Measurements from ENCODE around the gene TMEM17. TPM values are rescaled to one million over a fixed set of nuclear protein-coding genes. Genes with fewer than 3 reads are reported as not detected.

Gene TMEM17
- total RNA-seq, 1 donor from 2014 or later, result 4.9 TPM

- H3K27me3 ChIP-seq (ENCODE audit: control insufficient read depth, insufficient read depth, low read length), result no peaks in the 10 kb centered on the region
- TF ChIP-seq, protein P1, sequence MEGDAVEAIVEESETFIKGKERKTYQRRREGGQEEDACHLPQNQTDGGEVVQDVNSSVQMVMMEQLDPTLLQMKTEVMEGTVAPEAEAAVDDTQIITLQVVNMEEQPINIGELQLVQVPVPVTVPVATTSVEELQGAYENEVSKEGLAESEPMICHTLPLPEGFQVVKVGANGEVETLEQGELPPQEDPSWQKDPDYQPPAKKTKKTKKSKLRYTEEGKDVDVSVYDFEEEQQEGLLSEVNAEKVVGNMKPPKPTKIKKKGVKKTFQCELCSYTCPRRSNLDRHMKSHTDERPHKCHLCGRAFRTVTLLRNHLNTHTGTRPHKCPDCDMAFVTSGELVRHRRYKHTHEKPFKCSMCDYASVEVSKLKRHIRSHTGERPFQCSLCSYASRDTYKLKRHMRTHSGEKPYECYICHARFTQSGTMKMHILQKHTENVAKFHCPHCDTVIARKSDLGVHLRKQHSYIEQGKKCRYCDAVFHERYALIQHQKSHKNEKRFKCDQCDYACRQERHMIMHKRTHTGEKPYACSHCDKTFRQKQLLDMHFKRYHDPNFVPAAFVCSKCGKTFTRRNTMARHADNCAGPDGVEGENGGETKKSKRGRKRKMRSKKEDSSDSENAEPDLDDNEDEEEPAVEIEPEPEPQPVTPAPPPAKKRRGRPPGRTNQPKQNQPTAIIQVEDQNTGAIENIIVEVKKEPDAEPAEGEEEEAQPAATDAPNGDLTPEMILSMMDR (IDR thresholded peaks at IDR 0.05; ENCODE audit: insufficient read depth, low read length, poor library complexity, severe bottlenecking), result no peak
- no peak overlapping the region for H3K4me3 ChIP-seq (ENCODE audit: low read depth, low read length)
- DNase-seq (ENCODE audit: low read depth), result no peak
- no peaks in the 10 kb centered on the region for H3K36me3 ChIP-seq (ENCODE audit: control insufficient read depth, insufficient read depth, low read length)
These were observed 13.9 kb downstream of the TMEM17 start for GRCh38 chr2:62492048-62492447.

GRCh38 chr2:62489702-62490101 lies 16.3 kb downstream of the TMEM17 start:
- Histone ChIP-seq H3K36me3 (ENCODE audit: control insufficient read depth, insufficient read depth, low read length) (no peaks in the 10 kb centered on the region), H3K4me3 (ENCODE audit: low read depth, low read length) (no peak overlapping the region), H3K27me3 (ENCODE audit: control insufficient read depth, insufficient read depth, low read length) (no peaks in the 10 kb centered on the region)
- no peak for DNase-seq (ENCODE audit: low read depth)
- TF ChIP-seq, protein P1 (IDR thresholded peaks at IDR 0.05; ENCODE audit: insufficient read depth, low read length, poor library complexity, severe bottlenecking), result no peak

GRCh38 chr2:62489162-62489561 lies 16.8 kb downstream of the TMEM17 start:
- H3K4me3 ChIP-seq (ENCODE audit: low read depth, low read length), result no peak overlapping the region
- H3K27me3 ChIP-seq (ENCODE audit: control insufficient read depth, insufficient read depth, low read length), result no peaks in the 10 kb centered on the region
- no peaks in the 10 kb centered on the region for H3K36me3 ChIP-seq (ENCODE audit: control insufficient read depth, insufficient read depth, low read length)
- TF ChIP-seq, protein P1 (IDR thresholded peaks at IDR 0.05; ENCODE audit: insufficient read depth, low read length, poor library complexity, severe bottlenecking), result no peak
- no peak for DNase-seq (ENCODE audit: low read depth)

- Histone ChIP-seq H3K36me3 (ENCODE audit: control insufficient read depth, insufficient read depth, low read length) (no peaks in the 10 kb centered on the region), H3K4me3 (ENCODE audit: low read depth, low read length) (no peak overlapping the region), H3K27me3 (ENCODE audit: control insufficient read depth, insufficient read depth, low read length) (no peaks in the 10 kb centered on the region)
- TF ChIP-seq, protein P1 (IDR thresholded peaks at IDR 0.05; ENCODE audit: insufficient read depth, low read length, poor library complexity, severe bottlenecking), result no peak
- no peak for DNase-seq (ENCODE audit: low read depth)
These were observed 19.6 kb downstream of the TMEM17 start for GRCh38 chr2:62486439-62486765.

GRCh38 chr2:62485761-62486438 lies 20.1 kb downstream of the TMEM17 start:
- Histone ChIP-seq H3K4me3 (ENCODE audit: low read depth, low read length) (no peak overlapping the region), H3K36me3 (ENCODE audit: control insufficient read depth, insufficient read depth, low read length) (no peaks in the 10 kb centered on the region), H3K27me3 (ENCODE audit: control insufficient read depth, insufficient read depth, low read length) (no peaks in the 10 kb centered on the region)
- DNase-seq (ENCODE audit: low read depth), result no peak
- TF ChIP-seq, protein P1 (IDR thresholded peaks at IDR 0.05; ENCODE audit: insufficient read depth, low read length, poor library complexity, severe bottlenecking), result no peak

Data from kidney epithelial cell (primary cell).